ENCODE results near the gene DYRK2.

DYRK2 gene

DNA sequence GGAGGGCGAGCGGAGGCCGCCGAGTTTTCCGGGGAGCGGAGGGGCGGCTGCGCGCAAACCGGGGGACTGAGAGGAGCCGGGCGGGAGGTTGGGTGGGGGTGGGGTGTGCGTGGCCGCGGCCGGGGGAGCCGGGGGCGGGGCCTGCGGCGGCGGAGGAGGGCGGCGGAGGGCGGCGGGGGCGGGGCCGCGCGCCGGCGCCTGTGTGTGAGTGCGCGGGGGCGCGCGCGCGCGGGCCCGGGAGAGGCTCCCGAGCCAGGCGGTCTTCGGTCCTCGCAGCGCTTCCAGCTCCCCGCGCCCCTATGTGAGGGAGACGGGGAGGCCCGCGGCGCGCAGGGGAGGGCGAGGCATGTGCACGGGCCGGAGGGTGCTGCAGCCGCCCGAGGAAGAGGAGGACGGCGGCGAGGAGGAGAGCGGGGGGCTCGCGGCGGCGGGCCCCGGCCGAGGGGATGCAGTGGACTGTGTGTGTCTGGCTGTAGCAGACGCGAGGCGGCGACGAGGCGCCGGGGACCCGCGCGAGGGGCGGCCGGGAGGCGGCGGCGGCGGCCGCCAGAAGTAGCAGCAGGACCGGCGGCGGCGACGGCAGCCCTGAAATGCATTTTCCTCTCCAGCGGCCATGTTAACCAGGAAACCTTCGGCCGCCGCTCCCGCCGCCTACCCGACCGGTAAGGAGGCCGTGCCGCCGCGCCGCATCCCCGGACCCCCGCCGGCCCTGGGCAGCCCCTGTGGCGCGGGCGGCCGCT lies at the start of gene DYRK2:
Gene DYRK2, plus strand, starts transcription at position 225 of the 740 bp plus-strand sequence. Its CDS starts 389 bp downstream, at position 614.
- peak; percentile 61 for DNase-seq (ENCODE audit: low read depth)

DNA sequence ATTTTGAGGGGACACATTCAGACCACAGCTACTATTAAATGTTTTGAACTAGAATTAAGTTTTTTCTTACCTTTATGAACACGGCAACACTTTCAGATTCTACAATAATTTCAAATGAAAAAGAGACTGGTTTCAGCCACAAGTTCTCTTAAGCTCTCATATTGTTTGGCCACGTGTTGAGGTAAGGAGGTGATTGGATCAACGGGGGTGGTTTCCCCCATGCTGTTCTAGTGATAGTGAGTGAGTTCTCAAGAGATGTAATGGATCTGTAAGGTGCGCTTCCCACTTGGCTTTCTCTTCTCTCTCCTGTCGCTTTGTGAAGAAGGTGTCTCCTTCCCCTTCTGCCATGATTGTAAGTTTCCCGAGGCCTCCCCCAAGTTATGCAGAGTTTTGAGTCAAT lies 48.9 kb upstream of the DYRK2 start:
- DNase-seq (ENCODE audit: low read depth), result no peak

DNA sequence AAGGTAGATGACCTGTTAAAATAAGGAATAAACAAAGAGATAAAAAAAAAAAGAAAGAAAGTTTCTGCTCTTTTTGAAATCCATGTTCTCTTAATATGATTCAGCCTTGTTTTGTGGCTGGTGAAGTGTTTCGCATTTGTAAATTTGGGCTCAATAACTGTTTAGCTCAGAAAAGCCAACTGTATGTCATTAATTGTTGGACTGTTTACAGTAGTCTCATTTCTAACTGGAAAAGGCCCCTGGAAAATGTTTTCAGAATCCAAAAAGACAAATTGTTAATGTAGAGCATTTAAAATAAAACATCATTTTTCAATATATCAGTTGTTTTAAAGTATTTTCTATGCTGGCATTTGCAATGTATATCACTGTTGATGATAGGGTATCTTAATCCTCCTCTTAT lies 47.4 kb upstream of the DYRK2 start:
- DNase-seq (ENCODE audit: low read depth), result no peak

DNA sequence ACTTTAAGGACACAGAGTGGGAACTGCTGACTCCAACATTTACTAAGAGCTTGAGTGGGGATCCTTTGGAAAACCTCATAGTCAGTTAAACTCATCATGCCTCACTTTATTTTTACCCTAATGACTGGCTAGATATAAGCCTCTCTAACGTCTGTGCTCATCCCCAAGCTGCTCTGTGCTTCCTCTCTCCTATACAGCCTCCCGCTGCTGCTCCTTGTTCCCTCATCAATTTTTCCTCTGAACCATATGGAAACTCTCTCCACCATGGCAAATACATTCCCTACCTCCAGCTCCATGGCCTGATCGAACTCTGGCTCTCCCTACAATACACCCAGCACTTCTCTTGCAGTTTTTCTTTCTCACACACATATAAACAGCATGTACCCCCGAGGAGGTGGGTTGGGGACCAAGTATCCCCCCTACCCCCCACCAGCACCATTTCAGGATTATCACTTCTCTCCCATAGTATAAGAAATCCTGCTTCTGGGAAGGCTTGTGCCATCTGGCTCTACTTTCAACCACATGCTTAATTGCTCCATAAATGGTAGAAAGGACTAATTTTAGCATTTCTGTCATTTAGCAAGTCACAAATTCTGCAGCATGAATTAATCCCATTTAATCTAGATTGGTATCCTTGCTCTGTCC lies 39.2 kb upstream of the DYRK2 start:
- no peak for DNase-seq (ENCODE audit: low read depth)

DNA sequence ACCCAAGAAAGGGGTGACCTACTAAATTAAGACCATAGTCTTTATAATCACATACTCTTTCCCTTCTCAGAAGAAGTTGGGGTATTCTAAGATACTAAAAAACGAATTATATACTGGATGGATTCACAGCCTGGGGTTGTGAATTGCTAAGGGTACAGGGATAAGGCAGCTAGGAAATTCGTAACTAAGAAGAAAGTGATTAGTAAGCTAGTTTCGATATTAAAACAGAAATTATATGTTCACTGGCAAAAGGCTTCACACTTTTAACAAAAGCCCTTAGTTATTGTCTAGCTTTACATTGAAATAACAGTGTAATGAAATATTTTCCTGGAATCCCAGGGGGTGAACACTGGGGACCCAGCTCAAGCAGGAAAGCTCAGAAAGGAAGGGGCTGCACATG lies 35.5 kb upstream of the DYRK2 start:
- DNase-seq (ENCODE audit: low read depth), result no peak

DNA sequence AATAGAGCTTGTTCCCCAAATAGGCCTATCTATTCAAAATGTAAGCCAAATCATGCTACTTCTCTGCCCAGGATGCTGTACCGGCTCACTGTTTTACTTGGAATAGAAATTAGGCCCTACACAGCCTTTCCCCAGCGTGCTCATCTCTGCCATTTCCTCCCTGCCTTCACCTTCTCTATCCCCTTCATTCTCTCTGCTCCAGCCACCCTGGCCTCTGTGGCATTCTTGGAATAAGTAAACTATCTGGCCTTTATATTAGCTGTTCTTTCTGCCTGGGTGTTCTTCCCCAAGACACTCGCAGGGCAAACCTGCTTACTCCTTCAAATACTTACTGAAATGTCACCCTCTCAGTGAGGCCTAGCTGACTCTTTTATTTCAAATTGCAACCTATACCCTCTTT lies 30.9 kb upstream of the DYRK2 start:
- DNase-seq (ENCODE audit: low read depth), result no peak

DNA sequence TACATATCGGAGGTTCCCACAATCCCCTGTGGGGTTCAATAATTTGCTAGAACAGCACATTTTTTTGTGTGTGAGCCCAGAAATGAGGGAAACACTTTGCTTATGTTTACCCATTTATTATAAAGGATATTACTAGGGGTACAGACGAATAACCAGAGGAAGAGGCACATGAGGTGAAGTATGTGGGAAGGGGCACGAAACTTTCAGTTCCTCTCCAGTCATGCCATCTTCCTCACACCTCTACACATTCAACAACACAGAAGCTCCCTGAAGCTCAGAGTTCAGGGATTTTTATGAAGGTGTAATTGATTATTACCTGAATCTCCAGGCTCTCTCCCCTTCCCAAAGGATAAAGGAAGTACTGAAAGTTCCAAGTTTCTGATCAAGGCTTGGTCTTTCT lies 30.2 kb upstream of the DYRK2 start:
- no peak for DNase-seq (ENCODE audit: low read depth)

DNA sequence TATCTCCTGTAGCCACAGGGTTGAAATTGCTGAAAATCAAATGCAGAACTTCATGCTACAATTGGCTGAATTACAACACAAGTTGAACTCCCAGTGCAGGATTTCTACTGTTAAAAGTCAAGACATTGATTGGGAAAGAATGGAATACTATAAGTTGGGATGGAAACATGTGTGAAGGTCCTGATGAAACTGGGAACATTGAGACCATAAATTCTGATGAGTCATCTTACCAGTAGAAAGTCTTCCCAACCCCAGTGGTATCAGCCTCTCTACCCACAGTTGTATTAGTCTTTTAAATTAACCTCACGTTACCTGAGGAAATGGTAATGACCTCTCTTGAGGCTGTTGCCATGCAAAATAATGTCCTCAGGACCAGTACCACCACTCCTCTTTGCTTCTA lies 27.4 kb upstream of the DYRK2 start:
- DNase-seq (ENCODE audit: low read depth), result no peak

DNA sequence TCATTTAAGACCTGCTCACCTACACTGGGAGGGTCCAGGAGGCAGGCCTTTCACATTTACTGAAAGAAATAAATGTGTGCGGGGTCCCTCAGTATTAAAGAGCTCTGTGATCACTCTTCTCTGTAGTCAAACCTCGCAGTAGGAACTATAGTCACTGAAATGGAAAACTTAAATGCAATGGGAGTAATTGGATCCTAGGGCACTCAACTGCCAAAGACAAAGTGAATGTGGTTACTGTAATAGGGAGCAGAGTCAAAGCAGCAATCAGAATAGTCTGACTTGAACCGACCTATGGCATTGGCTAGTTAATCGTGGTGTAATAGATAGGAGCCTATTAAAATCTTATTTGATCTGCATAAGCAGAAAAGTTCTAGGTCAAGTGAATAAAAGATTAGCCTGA lies 26.6 kb upstream of the DYRK2 start:
- DNase-seq (ENCODE audit: low read depth), result no peak

DNA sequence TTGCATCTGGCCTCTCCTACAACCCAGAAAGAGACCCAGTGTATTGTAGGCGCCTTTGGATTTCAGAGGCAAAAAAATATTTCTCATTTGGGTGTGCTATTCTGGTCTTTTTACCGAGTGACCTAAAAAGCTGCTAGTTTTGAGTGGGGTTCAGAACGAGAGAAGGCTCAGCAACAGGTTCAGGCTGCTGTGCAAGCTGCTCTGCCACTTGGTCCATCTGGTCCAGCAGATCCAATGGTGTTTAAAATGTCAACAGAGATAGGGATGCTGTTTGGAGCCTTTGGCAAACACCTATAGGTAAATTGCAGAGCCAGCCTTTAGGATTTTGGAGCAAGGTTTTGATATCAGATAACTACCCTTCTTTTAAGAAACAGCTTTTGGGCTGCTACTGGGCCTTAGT lies 25.3 kb upstream of the DYRK2 start:
- no peak for DNase-seq (ENCODE audit: low read depth)

DNA sequence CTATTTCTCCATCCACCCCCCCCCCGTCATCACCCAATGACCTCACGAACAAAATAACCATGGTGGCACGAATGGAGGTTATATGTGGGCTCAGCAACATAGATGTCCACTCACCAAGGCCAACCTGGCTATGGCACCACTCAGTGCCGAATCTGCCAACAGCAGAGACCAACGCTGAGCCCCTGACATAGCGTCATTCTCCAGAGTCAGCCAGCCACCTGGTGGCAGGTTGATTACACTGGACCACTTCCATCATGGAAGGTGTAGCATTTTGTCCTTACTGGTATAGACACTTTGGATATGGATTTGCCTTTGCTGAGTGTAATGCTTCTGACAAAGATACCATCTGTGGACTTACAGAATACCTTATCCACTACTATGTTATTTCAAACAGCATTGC lies 24.2 kb upstream of the DYRK2 start:
- no peak for DNase-seq (ENCODE audit: low read depth)

DNA sequence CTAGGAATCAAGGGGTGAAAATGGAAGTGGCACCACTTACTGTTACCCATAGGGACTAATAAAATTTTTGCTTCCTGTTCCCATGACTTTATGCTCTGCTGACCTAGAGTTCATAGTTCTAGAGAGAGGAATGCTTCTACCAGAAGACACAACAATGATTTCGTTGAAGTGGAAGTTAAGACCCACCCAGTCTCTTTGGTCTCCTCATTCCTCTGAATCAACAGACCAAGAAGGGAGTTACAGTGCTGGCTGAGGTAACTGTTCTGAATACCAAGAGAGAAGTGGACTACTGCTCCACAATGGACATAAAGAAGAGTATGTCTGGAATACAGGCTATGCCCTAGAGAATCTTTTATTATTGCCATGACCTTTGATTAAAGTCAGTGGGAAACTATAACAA lies 23.5 kb upstream of the DYRK2 start:
- DNase-seq (ENCODE audit: low read depth), result no peak

DNA sequence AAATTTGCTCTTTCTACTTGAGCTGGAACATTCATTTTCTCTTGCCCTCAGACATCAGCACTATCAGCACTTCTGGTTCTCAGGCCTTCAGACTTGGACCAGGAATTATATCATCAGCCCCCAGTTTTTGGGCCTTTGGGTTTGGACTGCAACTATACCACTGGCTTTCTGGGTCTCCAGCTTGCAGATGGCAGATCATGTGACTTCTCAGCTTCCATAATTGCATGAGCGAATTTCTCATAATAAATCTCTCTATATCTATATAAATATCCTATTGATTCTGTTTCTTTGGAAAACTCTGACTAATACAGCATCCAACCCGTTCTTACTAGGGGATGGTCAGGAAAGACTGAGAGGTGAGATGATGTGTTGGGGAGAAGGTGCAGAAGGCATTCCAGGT lies 22.4 kb upstream of the DYRK2 start:
- DNase-seq (ENCODE audit: low read depth), result no peak

DNA sequence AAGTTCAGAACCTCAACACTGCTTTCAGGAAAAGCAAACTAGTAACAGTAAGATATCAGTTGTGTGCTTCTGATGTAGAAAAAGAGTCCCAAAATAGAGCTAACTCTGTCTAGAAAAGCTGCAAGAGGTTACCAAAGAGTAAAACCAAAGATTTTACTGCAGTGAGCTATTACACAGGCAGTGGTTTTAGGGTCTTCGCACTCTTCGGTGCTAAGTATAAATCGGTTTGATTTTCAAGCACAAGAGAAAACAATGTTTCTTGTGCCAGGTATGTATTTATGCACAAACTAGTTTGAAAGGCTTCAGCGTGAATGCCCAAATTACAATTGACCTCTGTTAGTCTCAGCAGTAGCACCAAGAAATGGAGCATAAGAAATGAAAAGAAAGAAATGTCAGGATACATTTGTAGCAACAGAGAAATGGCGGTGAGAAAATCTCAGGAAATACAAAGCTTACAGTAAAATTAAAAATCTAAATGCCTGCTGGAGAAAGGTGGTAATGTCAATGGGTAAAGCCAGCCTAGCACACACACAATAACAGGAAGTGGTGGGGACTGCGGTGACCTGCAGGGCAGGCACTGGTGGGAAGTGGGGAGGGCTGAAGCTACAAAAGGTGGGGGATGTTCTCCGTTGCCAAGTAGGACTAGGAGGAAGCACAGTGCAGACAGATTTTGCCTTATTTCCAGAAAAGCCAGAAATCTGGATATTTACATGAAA lies 18.0 kb upstream of the DYRK2 start:
- DNase-seq (ENCODE audit: low read depth), result peak; percentile 61

DNA sequence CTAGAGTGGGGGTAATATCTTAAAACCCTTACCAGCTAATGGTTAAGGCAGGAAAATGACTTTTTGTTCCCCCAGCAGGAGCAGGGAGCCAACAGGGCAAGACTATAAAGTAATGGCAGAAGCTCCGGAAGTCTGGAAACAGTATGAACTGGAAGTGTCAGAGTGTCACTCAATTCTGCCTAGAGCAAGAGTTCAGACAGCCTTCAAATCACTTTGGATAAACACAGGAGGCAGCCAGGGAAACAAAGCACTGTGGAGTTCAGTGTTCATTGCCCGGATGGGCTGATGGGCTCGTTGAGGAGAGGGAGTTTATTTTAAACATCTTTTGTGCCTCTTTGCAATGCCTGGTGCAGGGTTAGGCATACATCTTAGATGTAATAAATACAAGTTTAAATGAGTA lies 16.5 kb upstream of the DYRK2 start:
- no peak for DNase-seq (ENCODE audit: low read depth)

DNA sequence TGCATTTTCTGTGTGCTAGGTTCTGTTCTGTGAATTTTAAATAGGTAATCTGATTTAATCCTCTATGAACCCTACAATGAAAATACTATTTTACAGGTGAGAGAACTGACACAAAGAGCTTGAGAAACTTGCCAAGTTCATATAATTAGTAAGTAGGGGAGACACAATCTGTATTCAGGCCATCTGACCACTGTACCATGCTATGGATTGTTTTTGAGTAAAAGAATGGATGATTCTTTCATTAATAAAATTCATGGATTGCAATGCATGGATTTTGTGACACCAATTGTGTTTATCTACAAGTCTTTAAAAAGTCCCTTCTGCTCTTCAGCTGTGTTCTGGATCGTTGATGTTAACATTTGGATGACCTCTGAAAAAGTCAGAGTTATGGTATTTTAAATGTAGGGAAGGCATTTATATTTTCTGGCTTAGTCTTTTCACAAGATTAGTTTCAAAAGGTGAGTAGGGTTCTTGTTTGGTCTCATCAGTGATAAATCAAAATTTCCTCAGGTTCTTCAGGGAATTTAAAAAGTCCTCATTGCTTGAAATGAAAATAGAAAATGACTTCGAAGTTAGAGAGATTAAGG lies 15.4 kb upstream of the DYRK2 start:
- DNase-seq (ENCODE audit: low read depth), result no peak

DNA sequence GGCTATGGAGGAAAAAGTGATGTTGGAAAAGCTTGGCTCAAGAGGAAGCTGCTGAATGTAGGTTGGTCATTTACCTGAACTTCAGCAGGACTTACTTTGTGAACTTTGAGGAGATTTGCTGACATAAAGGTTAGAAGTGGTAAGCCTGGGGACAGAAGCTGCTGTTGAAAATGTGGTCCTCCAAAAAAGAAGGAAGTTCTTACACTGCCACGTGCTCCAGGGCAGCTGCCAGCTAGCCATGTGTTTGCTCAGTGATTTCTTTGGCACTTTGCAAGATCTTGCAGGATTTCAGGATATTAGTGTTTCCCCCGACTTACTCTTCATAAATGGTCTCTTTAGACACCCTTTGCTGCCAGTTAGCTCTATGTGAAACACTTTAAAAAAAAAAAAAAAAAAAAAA lies 14.8 kb upstream of the DYRK2 start:
- DNase-seq (ENCODE audit: low read depth), result no peak

DNA sequence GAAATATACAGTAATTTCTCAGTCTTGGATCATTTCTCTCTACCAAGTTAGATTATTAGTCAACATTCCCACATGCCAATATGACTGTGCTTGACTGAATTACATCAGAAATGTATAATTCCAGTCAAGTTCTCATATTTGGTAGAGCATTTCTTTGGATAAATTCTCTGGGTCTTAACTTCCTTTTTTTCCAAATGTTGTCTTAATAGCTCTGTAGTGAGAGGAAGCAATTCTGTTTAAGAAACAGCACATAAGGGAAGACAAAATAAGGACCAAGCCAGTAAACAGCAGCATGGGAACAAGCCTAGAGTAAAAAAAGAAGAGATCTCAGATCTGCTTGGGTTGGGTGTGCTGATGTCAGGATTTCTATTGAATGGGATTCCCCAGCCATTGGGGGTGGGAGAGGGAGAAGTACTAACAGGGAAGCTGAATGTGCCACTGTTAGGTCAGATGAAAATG lies 14.2 kb upstream of the DYRK2 start:
- no peak for DNase-seq (ENCODE audit: low read depth)

DNA sequence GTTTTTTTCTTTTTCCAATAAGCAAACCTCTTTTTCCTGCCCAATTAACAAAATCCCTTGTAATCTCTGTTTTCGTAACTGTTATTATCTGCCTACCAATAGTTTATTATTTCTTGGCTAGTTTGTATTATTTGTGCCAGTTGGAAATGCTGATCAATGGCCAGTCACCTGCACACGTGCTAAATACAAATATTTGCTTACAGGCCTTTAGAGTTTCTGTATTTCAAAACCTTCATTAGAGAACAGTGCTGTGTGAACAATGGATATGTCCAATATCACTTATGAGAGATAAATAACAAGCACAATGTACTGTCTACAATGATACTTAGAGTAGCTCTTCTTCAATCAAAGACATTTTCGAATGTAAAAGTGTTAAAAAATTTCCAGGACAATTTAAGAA lies 10.8 kb upstream of the DYRK2 start:
- DNase-seq (ENCODE audit: low read depth), result no peak

DNA sequence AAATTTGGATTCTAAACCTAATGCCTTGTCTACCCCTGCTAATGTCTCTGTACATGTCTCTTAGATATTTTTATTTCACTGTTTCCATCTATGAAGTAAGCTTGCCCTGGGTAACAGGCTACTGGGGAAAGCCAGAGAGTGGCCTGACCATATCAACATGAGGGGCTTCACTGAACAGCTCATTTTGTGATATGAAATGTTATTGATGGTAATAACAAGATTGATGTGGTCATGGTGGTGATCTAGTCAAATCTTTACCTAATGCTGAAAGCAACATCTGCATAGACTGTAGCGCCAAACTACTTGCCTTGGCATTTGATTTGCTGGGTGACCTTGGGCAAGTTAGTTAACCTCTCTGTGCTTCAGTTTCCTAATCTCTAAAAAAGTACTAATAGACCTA lies 9.9 kb upstream of the DYRK2 start:
- no peak for DNase-seq (ENCODE audit: low read depth)

DNA sequence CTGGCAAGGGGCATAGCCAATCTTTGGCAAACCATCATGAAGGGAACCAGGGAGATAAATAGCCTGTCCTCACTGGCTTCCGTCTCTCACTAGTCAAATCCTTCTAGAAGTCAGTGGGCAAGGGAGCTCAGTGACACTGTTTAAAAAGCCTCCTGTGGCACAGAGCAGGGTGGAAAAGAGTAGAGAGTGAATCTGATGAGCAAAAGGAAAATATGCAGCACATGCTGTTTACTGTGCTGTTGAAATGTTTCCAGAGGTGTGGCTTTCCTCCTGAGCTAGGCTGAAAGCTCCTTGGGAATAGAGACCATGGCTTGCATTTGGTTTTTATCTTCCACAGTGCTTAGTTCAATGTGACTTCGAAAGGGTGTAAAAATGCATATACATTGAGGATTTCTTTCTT lies 7.7 kb upstream of the DYRK2 start:
- DNase-seq (ENCODE audit: low read depth), result no peak

DNA sequence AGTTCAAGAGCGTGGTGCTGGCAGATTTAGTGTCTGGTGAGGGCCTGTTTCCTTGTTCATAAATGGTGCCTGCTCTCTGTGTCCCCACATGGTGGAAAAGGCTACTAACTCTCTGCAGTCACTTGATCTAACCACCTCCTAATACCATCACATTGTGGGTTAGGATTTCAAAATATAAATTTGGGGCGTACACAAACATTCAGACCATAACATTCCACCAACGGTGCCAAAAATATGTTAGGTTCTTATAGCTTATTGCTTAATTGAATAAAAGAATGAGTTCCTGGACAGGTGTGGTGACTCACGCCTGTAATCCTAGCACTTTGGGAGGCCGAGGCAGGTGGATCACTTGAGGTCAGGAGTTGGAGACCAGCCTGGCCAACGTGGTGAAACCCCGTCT lies 3.4 kb upstream of the DYRK2 start:
- no peak for DNase-seq (ENCODE audit: low read depth)

DNA sequence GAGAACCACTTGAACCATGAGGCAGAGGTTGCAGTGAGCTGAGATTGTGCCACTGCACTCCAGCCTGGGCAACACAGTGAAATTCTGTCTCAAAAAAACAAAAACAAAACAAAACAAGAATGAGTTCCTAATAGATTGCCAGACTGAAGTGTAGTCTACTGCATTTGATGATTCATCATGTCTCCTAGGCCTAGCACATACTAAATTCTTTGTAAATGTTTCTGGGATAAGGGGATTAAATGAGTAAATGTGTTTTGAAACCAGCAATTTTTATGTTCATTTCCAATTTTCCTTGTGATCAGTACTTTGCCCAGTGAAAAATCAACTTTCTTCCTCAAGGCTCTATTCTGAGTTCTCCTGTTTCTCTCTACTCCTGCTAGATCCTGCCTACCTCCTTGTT lies 2.9 kb upstream of the DYRK2 start:
- DNase-seq (ENCODE audit: low read depth), result no peak
